Testis (tissue), 3 donors: ENCODE measurements around the gene ABL1. TPM values are rescaled to one million over a fixed set of nuclear protein-coding genes. Genes with fewer than 3 reads are reported as not detected.

Experiments used
- DNase-seq: peaks from one replicate; pipeline ENCODE4 v3.0.0-alpha.2; 2019
- H3K27ac ChIP-seq, 2 donors: fragments of 200-600 bp; sonication (generic); one replicate each; pipeline ENCODE4 v1.5.1; 2019
- H3K27me3 ChIP-seq: fragments of 200-600 bp; sonication (generic); one replicate; pipeline ENCODE4 v1.5.1; 2019
- H3K36me3 ChIP-seq: fragments of 200-600 bp; sonication (generic); one replicate; pipeline ENCODE4 v1.5.1; 2017; ENCODE audit warnings: low read depth; ENCODE audit errors: missing control alignments
- H3K4me1 ChIP-seq: fragments of 200-600 bp; sonication (generic); one replicate; pipeline ENCODE4 v1.5.1; 2019
- H3K4me3 ChIP-seq, 2 donors: fragments of 200-600 bp; sonication (generic); one replicate each; pipeline ENCODE4 v1.5.1; 2017 to 2019
- H3K9me3 ChIP-seq: fragments of 200-600 bp; sonication (generic); one replicate; pipeline ENCODE4 v1.5.1; 2017
- CTCF ChIP-seq, 3 experiments: fragments of 450-650 bp in 2 of 3; fragments of 200-600 bp in 1 of 3; sonication (generic) in 1 of 3; IDR thresholded peaks; one replicate each; pipeline ENCODE4 v1.5.1; 2016 to 2019; ENCODE audit warnings: antibody characterized with exemption in 3 of 3, mild to moderate bottlenecking in 2 of 3, moderate library complexity in 1 of 3
- POLR2A ChIP-seq: fragments of 450-650 bp; IDR thresholded peaks from one replicate; pipeline ENCODE4 v1.6.1; 2017; ENCODE audit warnings: antibody characterized with exemption, mild to moderate bottlenecking, moderate library complexity
- WGBS, 2 donors: methylation state at CpG; one replicate each; pipeline ENCODE4 v1.1.5; 2018; 5-methylcytosine and 5-hydroxymethylcytosine counted together
- intact Hi-C: fragments of 100-400 bp; cut with DNase I; formaldehyde crosslinking; loops from one replicate; pipeline ENCODE4 v1.15.1; 2023; ENCODE audit warnings: low total_unique reads
- polyA plus RNA-seq: library from polyadenylated mRNA; stranded (reverse); fragments of 350-450 nt; fragmentation: Illumina TruSeq; extraction: RNeasy Lipid Tissue Mini Kit (QIAGEN cat#74804); gene quantifications from one replicate; pipeline ENCODE4 v1.2.3, GENCODE V29; 2014; ENCODE audit warnings: low read depth, low replicate concordance; ENCODE audit not compliant: insufficient read depth
- total RNA-seq, 2 donors: library from RNA; depleted of rRNA; stranded (reverse); fragments of >200 nt; gene quantifications; one replicate each; pipeline ENCODE4 v1.2.3, GENCODE V29; 2016

The ABL1 gene
- total and polyA plus RNA-seq, 3 donors from 2014 or later = 51.0 to 65.9 (median 57.2) TPM

GRCh38 chr9:130872508-130872907, 37.5 kb downstream of the ABL1 start:
- TF ChIP-seq POLR2A (no peak), CTCF (IDR thresholded peaks at IDR 0.05) (no peak)
- H3K9me3 ChIP-seq = no peaks in the 10 kb centered on the region
- DNase-seq = no peak
- H3K36me3 ChIP-seq = peaks cover 2% of the 10 kb centered on the region
- peaks cover 51% of the 10 kb centered on the region for H3K4me1 ChIP-seq
- intact Hi-C loops = no loop called here
- 60 to 66% methylated on average over 9 of the region's 9 CpGs for WGBS, 2 donors
- no peaks in the 10 kb centered on the region for H3K27me3 ChIP-seq
- peak overlapping the region; percentile 51 to 75 for H3K27ac ChIP-seq
- no peak overlapping the region for H3K4me3 ChIP-seq

- Histone ChIP-seq H3K36me3 (peaks cover 2% of the 10 kb centered on the region), H3K27me3 (no peaks in the 10 kb centered on the region), H3K27ac (peak overlapping the region; percentile 51 to 75), H3K4me3 (no peak overlapping the region), H3K4me1 (peaks cover 51% of the 10 kb centered on the region), H3K9me3 (no peaks in the 10 kb centered on the region)
- no peak for TF ChIP-seq CTCF (IDR thresholded peaks at IDR 0.05)
- TF ChIP-seq POLR2A = no peak
- intact Hi-C loops = no loop called here
- DNase-seq = peak; percentile 67
- WGBS, 2 donors = 52 to 54% methylated on average over 15 of the region's 15 CpGs
Observed at GRCh38 chr9:130872912-130873503, 38.0 kb downstream of the ABL1 start.

- intact Hi-C loops = no loop called here
- H3K27me3 ChIP-seq = no peaks in the 10 kb centered on the region
- H3K36me3 ChIP-seq = peaks cover 2% of the 10 kb centered on the region
- peaks cover 51% of the 10 kb centered on the region for H3K4me1 ChIP-seq
- H3K9me3 ChIP-seq = no peaks in the 10 kb centered on the region
- WGBS, 2 donors = 52 to 75% methylated on average over 8 of the region's 8 CpGs
- DNase-seq = no peak
- TF ChIP-seq CTCF (IDR thresholded peaks at IDR 0.05) = no peak
- no peak for TF ChIP-seq POLR2A
- H3K4me3 ChIP-seq = no peak overlapping the region
- peak overlapping the region; percentile 51 to 75 for H3K27ac ChIP-seq
Observed at GRCh38 chr9:130873966-130874365, 38.9 kb downstream of the ABL1 start.

- Histone ChIP-seq H3K27ac (peak overlapping the region in 1 of 2 donors; percentile 75), H3K9me3 (no peaks in the 10 kb centered on the region), H3K36me3 (peaks cover 2% of the 10 kb centered on the region), H3K27me3 (no peaks in the 10 kb centered on the region), H3K4me3 (no peak overlapping the region), H3K4me1 (peaks cover 43% of the 10 kb centered on the region)
- WGBS, 2 donors = 92 to 93% methylated on average over 5 of the region's 5 CpGs
- no peak for DNase-seq
- TF ChIP-seq CTCF (IDR thresholded peaks at IDR 0.05) = no peak
- no peak for TF ChIP-seq POLR2A
- intact Hi-C loops = no loop called here
Observed at GRCh38 chr9:130874783-130875182, 39.7 kb downstream of the ABL1 start.

GRCh38 chr9:130877300-130877699, 42.2 kb downstream of the ABL1 start:
- intact Hi-C loops = no loop called here
- no peak overlapping the region for H3K4me3 ChIP-seq
- H3K4me1 ChIP-seq = peaks cover 23% of the 10 kb centered on the region
- no peak overlapping the region for H3K27ac ChIP-seq
- H3K27me3 ChIP-seq = no peaks in the 10 kb centered on the region
- DNase-seq = no peak
- TF ChIP-seq POLR2A (no peak), CTCF (IDR thresholded peaks at IDR 0.05) (no peak)
- H3K36me3 ChIP-seq = peaks cover 2% of the 10 kb centered on the region
- WGBS, 2 donors = 94 to 96% methylated on average over 6 of the region's 6 CpGs
- H3K9me3 ChIP-seq = no peaks in the 10 kb centered on the region
